Activated T-cell treated with anti-CD3 and anti-CD28 coated beads for 4 hours (primary cell): Measurements from ENCODE around the gene CPNE7.

Experiments
- DNase-seq: peaks from one replicate; pipeline ENCODE4 v3.0.0-alpha.2; 2020

CPNE7 gene

DNA sequence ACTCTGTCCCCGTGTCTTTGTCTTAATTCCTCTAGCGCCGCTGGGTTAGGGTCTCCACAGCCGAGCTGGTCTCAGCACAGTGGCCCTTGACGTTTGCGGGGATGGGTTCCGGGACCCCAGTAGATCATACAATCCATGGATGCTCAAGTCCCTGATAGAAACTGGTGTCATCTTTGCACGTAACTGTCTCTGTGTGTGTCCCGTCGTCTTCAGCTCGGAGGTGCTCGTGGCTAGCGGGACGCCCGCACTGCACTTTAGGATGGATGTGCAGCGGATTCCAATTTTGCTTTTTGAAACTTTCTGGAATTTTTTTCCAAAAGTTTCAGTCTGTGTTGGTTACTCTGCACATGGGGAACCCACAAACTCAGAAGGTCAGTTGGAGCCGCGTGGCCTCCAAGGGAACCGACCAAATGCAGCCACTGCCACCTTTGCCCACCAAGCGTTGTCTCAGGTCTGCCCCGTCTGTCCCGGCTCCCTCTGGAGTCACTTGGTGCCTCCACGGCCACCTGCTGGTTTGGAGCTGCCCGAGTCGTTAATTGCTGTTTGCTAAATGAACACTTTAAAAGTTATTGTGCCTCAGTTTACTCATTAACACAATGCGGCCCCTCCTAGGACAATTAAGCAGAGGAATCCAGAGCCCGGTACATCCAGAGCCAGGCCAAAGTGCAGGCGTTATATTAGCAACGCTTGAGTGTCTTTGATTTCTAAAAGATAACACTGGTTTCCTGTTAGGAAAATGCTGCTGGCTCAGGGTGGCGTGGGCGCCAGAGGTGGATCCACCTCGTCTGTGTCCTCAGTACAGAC, 32.6 kb downstream of the CPNE7 start:
- DNase-seq, result no peak

DNA sequence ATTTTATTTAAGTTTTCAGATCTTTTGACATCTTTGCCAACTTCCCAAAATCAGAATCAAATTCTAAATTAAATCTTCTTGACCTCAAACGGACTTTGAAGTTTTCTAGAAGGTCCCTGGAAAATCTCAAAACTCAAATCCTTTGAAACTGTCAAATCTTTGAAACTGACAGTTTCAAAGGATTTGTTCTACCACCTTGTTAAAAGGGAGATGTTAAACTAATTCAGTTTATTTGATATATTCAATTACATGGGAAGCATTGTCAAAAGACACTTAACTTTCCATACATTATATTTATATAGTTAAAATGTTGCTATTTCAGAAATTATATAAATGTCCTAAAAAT, 34.5 kb downstream of the CPNE7 start:
- no peak for DNase-seq

DNA sequence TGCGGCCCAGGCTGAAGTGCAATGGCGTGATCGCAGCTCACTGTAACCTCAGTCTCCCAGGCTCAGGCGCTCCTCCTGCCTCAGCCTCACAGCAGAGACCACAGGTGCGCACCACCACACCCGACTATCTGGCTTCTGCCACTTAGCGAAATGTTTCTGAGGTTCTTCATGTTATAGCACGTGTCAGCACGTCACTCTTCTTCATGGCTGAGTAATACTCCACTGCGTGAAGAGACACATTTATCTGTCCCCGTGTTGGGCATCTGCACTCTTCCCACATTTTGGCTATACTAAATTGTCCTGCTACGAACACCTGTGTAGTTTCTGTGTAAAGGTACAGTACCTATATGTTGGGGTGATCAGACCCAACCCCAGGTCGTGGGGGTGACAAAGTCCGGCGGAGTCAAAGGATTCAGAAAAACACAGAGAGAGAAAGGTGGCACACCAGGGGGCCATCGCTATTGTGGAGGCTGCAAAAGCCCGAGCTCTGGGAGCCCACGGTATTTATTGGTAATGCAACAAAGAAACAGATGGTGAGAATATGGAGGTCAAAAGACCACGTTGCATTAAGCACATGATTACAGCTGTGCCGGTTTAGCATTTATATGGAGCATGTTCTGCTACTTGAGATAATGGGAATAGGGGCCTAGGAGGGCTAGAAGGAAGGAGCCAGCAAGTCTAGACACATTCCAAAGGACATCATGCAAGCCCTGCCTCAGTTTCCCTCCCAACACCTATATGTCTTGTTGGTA, 37.0 kb downstream of the CPNE7 start:
- DNase-seq, result no peak

GRCh38 chr16:89613231-89613953, 37.8 kb downstream of the CPNE7 start, which contains the start of gene DPEP1:
Gene DPEP1 (plus strand): TSS chr16:89613642. CDS start chr16:89630411, 16,769 bp downstream.
- DNase-seq, result no peak

- no peak for DNase-seq
Measured at GRCh38 chr16:89613954-89614459, 38.4 kb downstream of the CPNE7 start.

DNA sequence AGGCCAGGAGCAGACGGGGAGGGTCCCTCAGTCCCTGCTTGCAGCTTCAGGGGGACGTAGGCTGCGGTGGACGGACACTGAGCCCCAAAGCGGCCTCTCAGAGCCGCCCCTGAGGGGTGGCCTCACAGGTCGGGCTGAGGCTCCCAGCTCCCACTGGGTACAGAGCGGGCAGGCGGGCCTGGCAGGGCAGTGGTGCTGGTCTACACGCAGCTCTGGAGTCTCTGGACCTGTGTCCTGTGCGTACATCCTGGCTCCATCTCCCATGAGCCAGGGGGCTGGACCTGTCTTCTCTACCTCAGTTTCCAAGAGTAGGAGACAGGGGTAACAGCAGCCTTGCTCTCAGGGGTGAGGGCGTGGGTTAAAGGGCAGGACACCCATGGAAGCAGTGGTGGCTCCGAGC, 39.6 kb downstream of the CPNE7 start:
- DNase-seq, result no peak

- no peak for DNase-seq
Measured at GRCh38 chr16:89615596-89616090, 40.1 kb downstream of the CPNE7 start.

DNA sequence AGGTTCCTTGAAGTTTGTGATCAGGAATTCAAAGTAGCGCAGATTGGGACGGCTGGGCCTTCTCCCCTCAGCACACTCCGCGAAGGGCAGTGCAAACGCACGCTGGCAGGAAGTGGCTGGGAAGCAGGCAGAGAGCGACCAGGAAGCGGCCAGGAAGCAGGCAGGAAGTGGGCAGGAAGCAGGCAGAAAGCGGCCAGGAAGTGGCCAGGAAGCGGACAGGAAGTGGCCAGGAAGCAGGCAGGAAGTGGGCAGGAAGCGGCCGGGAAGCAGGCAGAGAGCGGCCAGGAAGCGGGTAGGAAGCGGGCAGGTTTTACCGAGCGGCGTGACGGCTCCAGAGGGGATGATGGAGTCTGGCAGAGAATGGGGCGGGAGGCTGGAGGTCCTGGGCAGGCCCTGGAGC, 41.1 kb downstream of the CPNE7 start:
- DNase-seq, result no peak

DNA sequence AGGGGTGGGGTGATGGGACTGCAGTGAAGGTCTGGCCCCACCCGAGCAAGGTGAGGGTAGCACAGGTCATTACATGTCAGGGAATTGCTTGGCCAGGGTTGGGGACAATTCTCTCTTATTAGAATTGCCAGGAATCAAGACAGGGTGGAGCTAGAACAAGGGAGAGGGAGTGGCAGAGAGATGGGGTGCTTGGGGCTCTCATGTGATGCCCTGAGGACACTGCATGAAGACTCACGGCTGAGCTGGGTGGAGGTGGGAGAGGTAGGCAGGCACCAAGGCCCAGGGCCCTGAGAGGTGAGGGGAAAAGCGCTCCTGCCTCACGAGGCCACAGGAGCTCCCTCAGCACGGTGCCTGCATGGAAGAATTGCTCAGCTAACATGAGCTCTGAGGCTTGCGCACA, 41.5 kb downstream of the CPNE7 start:
- no peak for DNase-seq

GRCh38 chr16:89618109-89618998, 42.8 kb downstream of the CPNE7 start:
- DNase-seq, result no peak

DNA sequence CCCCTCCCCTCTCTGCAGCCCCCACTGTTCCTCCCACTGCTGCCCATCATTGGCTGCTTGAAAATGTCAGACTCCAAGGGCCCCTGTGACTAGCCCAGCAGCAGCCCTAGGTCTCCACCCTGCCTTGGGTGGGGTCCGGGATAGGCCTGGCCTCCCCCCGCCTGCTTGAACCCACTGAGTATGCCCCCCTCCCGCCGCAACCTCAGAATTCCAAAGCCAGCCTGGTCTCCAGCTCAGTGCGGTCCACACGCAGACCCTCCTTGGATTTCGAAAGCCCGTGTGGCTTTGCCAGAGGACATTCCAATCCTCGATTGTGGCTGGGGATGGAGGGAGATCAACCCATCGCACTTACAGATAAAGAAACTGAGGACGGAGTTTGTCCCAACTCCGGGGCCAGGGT, 44.3 kb downstream of the CPNE7 start:
- DNase-seq, result no peak

DNA sequence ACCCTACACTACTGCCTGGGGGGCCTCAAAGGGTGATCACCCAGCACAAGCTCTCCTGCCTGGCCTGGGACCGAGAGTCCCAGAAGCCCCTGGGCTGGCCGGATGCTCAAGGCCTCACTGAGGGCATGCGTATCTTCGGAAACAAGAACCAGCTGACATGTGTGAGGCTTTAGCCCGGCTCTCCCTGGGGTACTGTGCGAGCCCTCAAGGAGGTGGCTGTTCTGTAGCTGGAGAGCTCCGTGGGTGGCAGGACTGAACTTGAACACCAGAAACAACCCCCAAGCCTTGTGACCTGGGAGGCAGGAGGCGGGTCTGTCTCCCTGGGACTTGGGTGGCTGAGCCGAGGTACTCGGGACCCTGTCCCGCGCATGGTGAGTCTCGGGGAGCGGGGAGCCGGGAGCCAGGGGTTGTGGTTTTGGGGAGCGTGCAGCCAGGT, 44.9 kb downstream of the CPNE7 start:
- no peak for DNase-seq

DNA sequence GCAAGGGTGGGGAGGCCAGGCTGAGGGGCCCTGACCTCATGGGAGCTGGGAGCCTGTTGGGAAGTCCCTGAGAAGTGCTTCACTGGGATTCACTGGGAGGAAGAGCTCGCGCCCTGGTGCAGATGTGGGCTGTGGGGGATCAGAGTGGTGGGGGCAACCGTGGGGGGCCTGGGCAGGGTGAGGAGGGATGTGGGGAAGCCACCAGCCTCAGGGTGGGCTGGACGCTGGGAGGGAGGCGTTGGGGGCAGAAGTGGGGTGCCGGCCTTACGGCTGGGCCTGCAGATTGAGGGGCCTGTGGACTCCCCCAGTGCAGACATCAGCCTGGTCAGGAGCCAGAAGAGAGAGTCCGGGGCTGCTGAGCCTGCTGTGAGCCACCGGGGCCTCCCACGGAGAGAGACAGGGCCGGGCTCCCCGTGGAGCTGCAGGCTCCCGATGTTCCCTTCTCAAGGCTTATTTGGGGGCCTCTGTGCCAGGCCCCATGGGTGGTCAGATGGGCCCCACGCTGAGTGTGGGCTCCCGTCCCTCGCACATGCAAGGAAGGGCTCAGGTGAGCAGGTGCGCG, 45.7 kb downstream of the CPNE7 start:
- no peak for DNase-seq

DNA sequence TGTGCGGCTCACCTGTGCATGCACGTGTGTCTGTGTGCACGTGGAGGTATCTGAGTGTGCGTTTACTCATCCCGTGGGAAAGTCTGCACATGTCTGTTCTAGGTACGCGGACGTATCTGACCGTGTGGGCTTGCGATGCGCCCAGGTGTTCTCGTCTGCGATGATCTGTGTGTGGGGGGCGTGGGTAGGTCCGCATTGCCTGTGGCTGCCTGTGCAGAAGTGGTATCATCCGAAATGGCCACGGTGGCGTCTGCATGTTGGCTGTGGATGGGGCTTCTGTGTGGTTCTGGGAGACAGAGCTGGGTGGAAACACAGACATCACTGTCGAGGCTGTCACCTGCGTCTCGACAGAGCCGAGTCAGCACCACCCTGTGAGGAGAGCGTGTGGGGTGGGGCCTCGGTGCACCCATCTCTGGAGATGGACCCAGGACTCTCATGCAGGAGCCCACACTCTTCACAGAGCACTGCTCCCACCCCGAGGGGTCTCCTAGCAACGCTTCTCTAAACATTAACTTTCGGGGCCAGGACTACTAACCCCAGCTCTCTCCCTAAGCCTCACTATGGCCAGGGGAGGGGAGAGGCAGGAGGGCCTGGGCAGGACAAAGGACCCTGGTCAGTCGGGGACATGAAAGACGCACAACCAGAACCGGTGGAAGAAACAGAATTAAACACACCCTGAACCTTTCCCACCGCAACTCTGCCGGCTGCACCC, 46.3 kb downstream of the CPNE7 start:
- no peak for DNase-seq

DNA sequence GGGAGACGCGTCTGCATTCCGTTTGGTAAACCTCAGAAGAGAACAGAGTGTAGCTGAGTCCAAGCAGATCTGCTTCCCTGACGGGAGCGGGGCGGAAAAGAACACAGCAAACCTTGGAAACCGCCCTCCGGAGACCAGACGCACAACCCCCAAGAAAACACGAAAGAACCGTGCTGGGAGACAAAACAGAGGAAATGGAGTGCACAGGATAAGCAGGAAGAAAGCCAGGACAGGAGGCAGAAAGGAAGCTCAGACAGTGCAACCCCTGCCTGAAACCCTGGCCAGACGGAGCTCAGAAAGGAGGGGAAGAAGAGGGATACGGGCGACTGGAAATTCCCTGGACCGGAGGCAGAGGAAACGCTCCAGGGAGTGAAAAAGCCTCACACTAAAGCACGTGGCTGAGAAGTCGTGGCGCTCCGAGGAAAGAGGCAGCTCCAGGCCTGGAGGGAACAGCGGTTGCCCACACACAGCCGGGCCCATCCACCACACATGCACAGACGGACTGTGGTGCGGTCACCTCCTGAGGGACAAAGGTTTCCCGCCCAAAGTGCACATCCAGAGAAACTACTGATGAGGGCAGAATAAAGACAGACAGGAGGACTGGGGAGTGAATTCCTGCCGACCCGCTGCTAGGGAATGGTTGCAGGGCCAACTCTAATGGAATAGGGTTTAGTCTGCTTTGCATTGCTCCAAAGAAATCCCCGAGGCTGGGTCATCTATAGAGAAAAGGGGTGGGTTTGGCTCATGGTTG, 48.1 kb downstream of the CPNE7 start:
- DNase-seq, result no peak

DNA sequence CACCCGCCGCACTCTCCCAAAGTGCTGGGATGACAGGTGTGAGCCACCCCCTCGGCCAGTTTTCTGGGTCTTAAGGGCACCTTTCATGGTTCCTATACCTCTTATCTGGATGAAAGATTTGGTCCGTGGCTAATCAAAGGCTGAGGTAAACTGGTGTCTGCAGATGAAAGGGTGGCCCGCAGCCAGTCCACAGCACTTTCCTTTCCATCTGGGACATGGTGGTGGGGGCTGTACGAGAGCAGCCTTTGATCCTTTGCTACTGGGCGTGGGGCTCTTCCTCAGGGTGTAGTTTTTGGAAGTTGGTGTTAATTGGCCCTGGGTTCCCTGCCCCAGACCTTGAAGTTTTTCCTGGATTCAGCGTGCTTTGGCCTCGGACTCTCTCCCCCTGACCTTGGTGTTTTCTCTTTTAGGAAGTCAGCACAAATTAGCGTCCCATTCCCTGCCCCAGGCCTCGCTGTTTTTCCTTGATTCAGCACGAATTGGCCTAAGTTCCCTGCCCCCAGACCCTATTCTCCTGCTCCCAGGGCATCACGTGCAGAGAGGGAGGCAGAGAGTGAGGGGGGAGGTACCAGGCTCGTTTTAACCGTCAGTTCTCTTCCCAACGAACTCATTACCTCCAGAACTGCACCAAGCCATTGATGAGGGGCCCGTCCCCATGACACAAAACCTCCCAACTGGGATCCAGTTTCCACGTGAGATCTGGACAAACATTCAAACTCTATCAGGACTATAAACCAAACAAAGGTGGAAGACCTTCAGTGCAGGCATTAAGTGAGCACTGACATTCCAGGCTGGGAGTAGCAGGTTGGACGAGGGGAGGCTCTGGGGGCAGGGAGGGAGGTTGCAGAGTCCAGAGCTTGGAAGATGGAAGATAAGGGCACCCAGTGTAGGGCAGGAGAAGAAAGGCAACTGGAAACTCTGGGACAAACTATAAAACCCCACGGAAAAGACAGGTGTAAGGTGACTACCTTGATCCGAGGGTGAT, 49.5 kb downstream of the CPNE7 start:
- DNase-seq, result no peak

GRCh38 chr16:89629827-89630610, 54.5 kb downstream of the CPNE7 start:
- no peak for DNase-seq

GRCh38 chr16:89633064-89633631, 57.6 kb downstream of the CPNE7 start:
- DNase-seq, result no peak
